Psoas muscle (tissue), 8 donors: Measurements from ENCODE around the gene MSH3. TPM values are rescaled to one million over a fixed set of nuclear protein-coding genes. Genes with fewer than 3 reads are reported as not detected.

Source experiments
- ATAC-seq, 4 donors: fragments of 200-7000 bp; cut with Tn5 transposase; one replicate each; pipeline ENCODE4 v1.9.1; 2020; ENCODE audit warnings: moderate library complexity in 3 of 4, mild to moderate bottlenecking in 2 of 4
- DNase-seq, 2 donors: peaks; one replicate each; pipeline ENCODE4 v3.0.0-alpha.2; 2020
- H3K27ac ChIP-seq: fragments of 200-600 bp; one replicate; pipeline ENCODE4 v1.8.0; 2022
- H3K27me3 ChIP-seq, 3 donors: fragments of 200-600 bp in 1 of 3; one replicate each; pipeline versions ENCODE4 v1.6.1 to v1.8.0; 2013 to 2022; ENCODE audit warnings: low read length in 2 of 3, mild to moderate bottlenecking in 2 of 3, moderate library complexity in 1 of 3; ENCODE audit not compliant: insufficient read depth in 3 of 3
- H3K36me3 ChIP-seq, 2 donors: fragments of 200-600 bp in 1 of 2; one replicate each; pipeline versions ENCODE4 v1.6.1 to v1.8.0; 2013 to 2022; ENCODE audit warnings: low read depth in 1 of 2, mild to moderate bottlenecking in 1 of 2, moderate library complexity in 1 of 2; ENCODE audit not compliant: insufficient read depth in 1 of 2
- H3K4me1 ChIP-seq: fragments of 200-600 bp; one replicate; pipeline ENCODE4 v1.8.0; 2022
- H3K4me3 ChIP-seq: fragments of 200-600 bp; one replicate; pipeline ENCODE4 v1.8.0; 2022; ENCODE audit warnings: mild to moderate bottlenecking
- H3K9me3 ChIP-seq: fragments of 200-600 bp; one replicate; pipeline ENCODE4 v1.8.0; 2022
- WGBS, 3 donors: extraction: QIAGEN DNeasy Blood & Tissue Kit; methylation state at CpG; one replicate each; pipeline versions ENCODE4 v1.1.6 to v1.1.7; 2013; 5-methylcytosine and 5-hydroxymethylcytosine counted together
- intact Hi-C, 2 donors: fragments of 100-400 bp; cut with DNase I; formaldehyde crosslinking; loops; one replicate each; pipeline versions ENCODE4 v1.11.0 to v1.14.2; 2022
- polyA plus RNA-seq, 3 donors: library from polyadenylated mRNA; stranded (reverse); fragments of 200-250 nt; gene quantifications; one replicate each; pipeline ENCODE4 v1.2.3, GENCODE V29; 2013
- total RNA-seq, 4 donors: library from RNA; stranded (reverse); fragmentation: NEBNext Ultra II Directional in 2 of 4; extraction: Animal tissue kit (Norgen Biotek cat#: 25700) in 2 of 4; gene quantifications; one replicate each; pipeline versions ENCODE4 v1.2.1 to v1.2.4, GENCODE V29; 2021 to 2023
- TF ChIP-seq, protein P1 (sequence below): fragments of 200-600 bp; IDR thresholded peaks from one replicate; pipeline ENCODE4 v1.8.0; 2022; ENCODE audit warnings: antibody characterized with exemption
- donor health status: healthy with polysubstance abuse.
- donor health status: DM: no; HTN: no; CAD: no; lungs with moderate emphysema.
- donor health status: Bipolar disorder and iron deficiency.
- donor health status: healthy.
- donor health status: DM: yes; HTN: yes; CAD: no.
- donor health status: DM: no; HTN: no; CAD: no.
- donor health status: DM: no; HTN: no; CAD: no.
- donor health status: DM: yes; HTN: yes; CAD: no.

The MSH3 gene
- total and polyA plus RNA-seq, 7 donors = 2.8 to 12.6 (median 5.8) TPM

DNA sequence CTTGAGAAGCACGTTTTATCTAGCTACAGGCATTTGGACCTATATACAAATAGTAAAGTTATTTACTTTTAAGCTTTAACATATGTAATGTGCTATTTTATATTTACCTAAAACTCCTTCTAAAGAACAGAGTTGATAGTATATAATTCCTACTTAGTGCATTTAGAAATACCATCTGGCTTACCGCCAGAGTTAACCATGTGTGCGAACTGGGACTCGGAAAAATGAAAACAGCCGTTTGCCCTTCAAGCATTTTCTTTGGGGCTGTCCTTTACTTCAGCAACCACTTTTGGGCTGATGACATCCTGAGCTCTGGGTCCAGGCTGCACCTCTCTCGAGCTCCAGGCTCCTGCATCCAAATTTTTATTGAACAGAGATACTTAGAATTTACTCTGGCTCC is 22.3 kb downstream of the MSH3 start:
- Histone ChIP-seq H3K4me3 (no peak overlapping the region), H3K9me3 (no peaks in the 10 kb centered on the region), H3K27me3 (no peaks in the 10 kb centered on the region), H3K27ac (no peak overlapping the region), H3K36me3 (peaks cover 3 to 88% of the 10 kb centered on the region in 2 donors), H3K4me1 (no peaks in the 10 kb centered on the region)
- ATAC-seq = no peak
- TF ChIP-seq, protein P1, sequence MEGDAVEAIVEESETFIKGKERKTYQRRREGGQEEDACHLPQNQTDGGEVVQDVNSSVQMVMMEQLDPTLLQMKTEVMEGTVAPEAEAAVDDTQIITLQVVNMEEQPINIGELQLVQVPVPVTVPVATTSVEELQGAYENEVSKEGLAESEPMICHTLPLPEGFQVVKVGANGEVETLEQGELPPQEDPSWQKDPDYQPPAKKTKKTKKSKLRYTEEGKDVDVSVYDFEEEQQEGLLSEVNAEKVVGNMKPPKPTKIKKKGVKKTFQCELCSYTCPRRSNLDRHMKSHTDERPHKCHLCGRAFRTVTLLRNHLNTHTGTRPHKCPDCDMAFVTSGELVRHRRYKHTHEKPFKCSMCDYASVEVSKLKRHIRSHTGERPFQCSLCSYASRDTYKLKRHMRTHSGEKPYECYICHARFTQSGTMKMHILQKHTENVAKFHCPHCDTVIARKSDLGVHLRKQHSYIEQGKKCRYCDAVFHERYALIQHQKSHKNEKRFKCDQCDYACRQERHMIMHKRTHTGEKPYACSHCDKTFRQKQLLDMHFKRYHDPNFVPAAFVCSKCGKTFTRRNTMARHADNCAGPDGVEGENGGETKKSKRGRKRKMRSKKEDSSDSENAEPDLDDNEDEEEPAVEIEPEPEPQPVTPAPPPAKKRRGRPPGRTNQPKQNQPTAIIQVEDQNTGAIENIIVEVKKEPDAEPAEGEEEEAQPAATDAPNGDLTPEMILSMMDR = no peak
- DNase-seq = no peak
- intact Hi-C loops = no loop called here
- 83 to 88% (median 88%) methylated on average over 6 of the region's 6 CpGs for WGBS, 3 donors

DNA sequence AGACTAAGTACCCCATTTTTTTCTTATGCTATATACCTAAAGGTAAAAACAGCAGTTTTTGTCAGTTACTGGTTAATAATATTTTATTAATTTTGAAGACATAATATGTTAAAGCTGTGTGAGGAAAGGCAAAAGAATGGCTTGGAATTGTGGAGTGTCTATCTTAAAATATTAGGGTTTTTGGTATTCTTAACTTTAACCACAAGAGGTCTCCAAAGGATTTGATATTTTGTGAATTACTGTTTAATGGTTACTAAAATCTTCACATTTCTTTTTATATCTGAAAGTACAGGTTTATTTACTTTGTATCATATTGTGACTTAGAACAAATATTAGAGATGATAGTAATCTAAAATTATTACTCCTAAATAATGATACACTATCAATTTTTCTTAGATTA is 32.3 kb downstream of the MSH3 start:
- DNase-seq (no peak), ATAC-seq (no peak)
- intact Hi-C loops = no loop called here
- TF ChIP-seq, protein P1 = no peak
- no peaks in the 10 kb centered on the region for H3K27me3 ChIP-seq
- no peaks in the 10 kb centered on the region for H3K9me3 ChIP-seq
- peaks cover 0 to 8% of the 10 kb centered on the region in 2 donors for H3K36me3 ChIP-seq
- no peak overlapping the region for H3K4me3 ChIP-seq
- H3K27ac ChIP-seq = no peak overlapping the region
- no peaks in the 10 kb centered on the region for H3K4me1 ChIP-seq

DNA sequence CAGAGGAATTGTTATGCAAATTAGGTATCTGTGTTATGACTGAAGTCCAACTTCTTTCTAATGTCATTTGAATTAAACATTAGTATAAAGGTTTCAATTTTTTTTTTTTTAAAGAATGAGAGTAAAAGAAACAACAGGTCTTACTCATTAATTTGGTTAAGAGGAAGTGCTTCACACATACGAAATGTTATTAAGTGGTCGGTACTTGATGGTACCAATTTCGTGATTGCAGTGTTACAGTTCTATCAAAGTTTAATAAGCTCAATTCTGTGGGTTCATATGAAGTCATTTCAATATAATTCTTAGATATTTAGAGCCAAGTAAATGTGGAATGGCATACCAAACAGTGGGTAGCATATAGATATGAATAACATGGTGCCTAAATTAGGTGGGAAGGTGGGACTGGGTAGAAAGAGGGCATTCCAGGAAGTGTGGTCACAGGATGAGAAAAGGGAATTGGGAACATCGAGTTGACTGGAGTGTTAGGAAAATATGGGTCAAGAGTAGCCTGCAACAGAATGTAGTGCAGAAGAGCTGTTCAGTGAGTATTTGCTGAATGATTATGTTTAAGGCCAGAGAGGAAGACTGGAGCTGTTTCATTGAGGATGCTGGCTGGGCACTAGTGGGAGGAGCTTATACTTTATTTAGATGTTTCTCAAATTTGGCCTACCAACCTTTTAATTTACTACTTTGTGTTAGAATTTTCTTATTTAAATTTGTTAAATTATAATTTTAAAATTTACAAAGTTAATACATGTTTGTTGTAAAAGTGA is 34.4 kb downstream of the MSH3 start:
- no peaks in the 10 kb centered on the region for H3K27me3 ChIP-seq
- no peak overlapping the region for H3K4me3 ChIP-seq
- ATAC-seq (no peak), DNase-seq (no peak)
- no peaks in the 10 kb centered on the region for H3K4me1 ChIP-seq
- WGBS, 3 donors = 84 to 92% (median 84%) methylated on average over 4 of the region's 4 CpGs
- H3K36me3 ChIP-seq = peaks cover 0 to 2% of the 10 kb centered on the region in 2 donors
- H3K9me3 ChIP-seq = no peaks in the 10 kb centered on the region
- intact Hi-C loops = no loop called here
- no peak overlapping the region for H3K27ac ChIP-seq
- TF ChIP-seq, protein P1 = no peak

DNA sequence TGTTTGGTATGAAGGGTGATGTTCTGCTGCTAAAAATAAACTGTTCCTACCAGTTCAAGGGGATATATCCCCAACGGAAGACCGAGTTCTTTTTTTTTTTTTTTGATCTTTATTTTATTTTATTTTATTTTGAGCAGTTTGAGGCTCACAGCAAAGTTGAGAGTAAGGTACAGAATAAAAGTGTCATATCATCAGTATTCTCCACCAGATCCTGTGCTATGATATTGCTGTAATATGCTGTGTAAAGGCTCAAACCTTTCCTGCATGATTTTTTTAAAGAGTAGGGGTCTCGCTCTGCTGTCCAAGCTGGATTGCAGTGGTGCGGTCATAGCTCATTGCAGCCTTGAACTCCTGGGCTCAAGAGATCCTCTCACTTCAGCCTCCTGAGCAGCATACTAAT is 35.2 kb downstream of the MSH3 start:
- intact Hi-C loops = no loop called here
- H3K27me3 ChIP-seq = no peaks in the 10 kb centered on the region
- no peaks in the 10 kb centered on the region for H3K4me1 ChIP-seq
- H3K27ac ChIP-seq = no peak overlapping the region
- TF ChIP-seq, protein P1 = no peak
- no peak for ATAC-seq
- H3K36me3 ChIP-seq = peaks cover 0 to 4% of the 10 kb centered on the region in 2 donors
- no peak for DNase-seq
- H3K4me3 ChIP-seq = no peak overlapping the region
- no peaks in the 10 kb centered on the region for H3K9me3 ChIP-seq
- 87 to 92% (median 90%) methylated on average over 4 of the region's 4 CpGs for WGBS, 3 donors

DNA sequence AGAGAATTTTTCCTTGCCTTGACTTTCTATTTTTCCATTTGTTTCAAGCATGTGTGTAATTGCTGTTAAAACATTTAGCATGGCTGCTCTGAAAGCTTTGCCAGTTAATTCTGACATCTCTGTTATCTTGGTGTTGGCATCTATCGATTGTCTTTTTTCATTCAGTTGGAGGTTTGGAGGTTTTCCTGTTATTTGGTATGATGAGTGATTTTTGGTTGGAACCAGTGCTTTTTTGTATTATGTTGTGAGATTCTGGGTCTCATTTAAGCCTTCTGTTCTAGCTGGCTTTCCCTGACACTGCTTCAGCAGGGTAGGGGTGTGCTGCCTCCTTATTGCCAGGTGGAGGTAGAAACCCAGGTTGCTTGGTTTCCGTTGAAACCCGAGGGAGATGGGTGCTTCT is 41.2 kb downstream of the MSH3 start:
- no peaks in the 10 kb centered on the region for H3K9me3 ChIP-seq
- peaks cover 2 to 4% of the 10 kb centered on the region in 2 donors for H3K36me3 ChIP-seq
- TF ChIP-seq, protein P1 = no peak
- no peak for DNase-seq
- no peak overlapping the region for H3K27ac ChIP-seq
- intact Hi-C loops = no loop called here
- H3K4me1 ChIP-seq = no peaks in the 10 kb centered on the region
- 92 to 94% (median 93%) methylated on average over 3 of the region's 3 CpGs for WGBS, 3 donors
- ATAC-seq = no peak
- no peak overlapping the region for H3K4me3 ChIP-seq
- H3K27me3 ChIP-seq = no peaks in the 10 kb centered on the region
